HepG2 (cell line): Measurements from ENCODE around the gene C16orf87. TPM values are rescaled to one million over a fixed set of nuclear protein-coding genes. Genes with fewer than 3 reads are reported as not detected.

ENCODE experiments used
- ADNP ChIP-seq: sonication (generic); formaldehyde crosslinking; IDR thresholded peaks from 2 replicates; pipeline ENCODE4 v1.4.0; 2020; ENCODE audit warnings: missing genetic modification reagents
- CBFB ChIP-seq: sonication (generic); formaldehyde crosslinking; IDR thresholded peaks from 2 replicates; pipeline ENCODE4 v1.4.0; 2020; ENCODE audit warnings: missing genetic modification reagents
- CCAR2 ChIP-seq: fragments of 200-400 bp; formaldehyde crosslinking; optimal IDR thresholded peaks from 2 replicates; pipeline ENCODE3; 2018; ENCODE audit warnings: low read depth, mild to moderate bottlenecking, low read length, moderate library complexity
- CSRNP2 ChIP-seq: sonication (generic); formaldehyde crosslinking; conservative IDR thresholded peaks from 2 replicates; pipeline ENCODE4 v1.8.0; 2022; ENCODE audit warnings: low read depth, missing genetic modification reagents
- ELF3 ChIP-seq: IDR thresholded peaks from 2 replicates; pipeline ENCODE4 v1.6.1; 2016; ENCODE audit warnings: missing genetic modification reagents, missing compliant biosample characterization
- ESRRA ChIP-seq: sonication (generic); formaldehyde crosslinking; IDR thresholded peaks from 2 replicates; pipeline ENCODE4 v1.5.1; 2020; ENCODE audit warnings: mild to moderate bottlenecking, low read depth, missing genetic modification reagents
- HMGA1 ChIP-seq: sonication (generic); formaldehyde crosslinking; conservative IDR thresholded peaks from 2 replicates; pipeline ENCODE4 v1.4.0; 2020; ENCODE audit warnings: missing genetic modification reagents
- KAT2B ChIP-seq: fragments of 150-350 bp; IDR thresholded peaks from 2 replicates; pipeline ENCODE4 v1.6.1; 2014; ENCODE audit warnings: low read depth, low read length, borderline replicate concordance
- MEF2D ChIP-seq: sonication (generic); formaldehyde crosslinking; IDR thresholded peaks from 2 replicates; pipeline ENCODE4 v1.5.1; 2020; ENCODE audit warnings: mild to moderate bottlenecking, missing genetic modification reagents
- USF2 ChIP-seq, 2 experiments: sonication (generic) in 1 of 2; formaldehyde crosslinking in 1 of 2; IDR thresholded peaks; 2 replicates each; pipeline versions ENCODE4 v1.5.1 to v1.6.1; 2011 to 2020; ENCODE audit warnings: borderline replicate concordance in 1 of 2, low read depth in 1 of 2, low read length in 1 of 2, mild to moderate bottlenecking in 1 of 2, missing genetic modification reagents in 1 of 2, moderate library complexity in 1 of 2
- ZBTB43 ChIP-seq: sonication (generic); formaldehyde crosslinking; conservative IDR thresholded peaks from 2 replicates; pipeline ENCODE4 v1.4.0; 2020; ENCODE audit warnings: missing genetic modification reagents
- ZNF280B ChIP-seq: sonication (generic); formaldehyde crosslinking; IDR thresholded peaks from 2 replicates; pipeline ENCODE4 v1.5.0; 2020; ENCODE audit warnings: missing genetic modification reagents, mild to moderate bottlenecking, borderline replicate concordance
- ZNF773 ChIP-seq: sonication (generic); formaldehyde crosslinking; IDR thresholded peaks from 2 replicates; pipeline ENCODE4 v1.4.0; 2020; ENCODE audit warnings: missing genetic modification reagents, borderline replicate concordance
- ZNF841 ChIP-seq: sonication (generic); formaldehyde crosslinking; IDR thresholded peaks from 2 replicates; pipeline ENCODE4 v1.8.1; 2023; ENCODE audit warnings: missing genetic modification reagents, borderline replicate concordance
- polyA plus RNA-seq, 8 experiments: library from polyadenylated mRNA; depleted of rRNA in 3 of 8; stranded (reverse) in 7 of 8; unstranded in 1 of 8; fragments of >200 nt; fragmentation: Illumina TruSeq in 4 of 8; extraction: Trizol in 4 of 8; gene quantifications; 2 replicates each; pipeline versions ENCODE4 v1.2.1 to v1.2.3, GENCODE V29; 2011 to 2016; ENCODE audit warnings: low read depth in 4 of 8, missing spikeins in 1 of 8, mixed read lengths in 1 of 8; ENCODE audit not compliant: insufficient read depth in 1 of 8
- total RNA-seq, 5 experiments: library from RNA; depleted of rRNA; stranded (reverse); fragments of >200 nt; fragmentation: Illumina TruSeq; extraction: Trizol; gene quantifications; 2 replicates each; pipeline ENCODE4 v1.2.3, GENCODE V29; 2016; ENCODE audit warnings: low read depth in 1 of 5
- TF ChIP-seq, protein P1 (sequence below): sonication (generic); formaldehyde crosslinking; IDR thresholded peaks from 2 replicates; pipeline ENCODE4 v1.5.0; 2020; ENCODE audit warnings: mild to moderate bottlenecking, missing genetic modification reagents, borderline replicate concordance

The C16orf87 gene
- total and polyA plus RNA-seq, 2 of the 13 experiments (the other 11 are each of a cell fraction or from before 2014, with no cell fraction given) = 8.6 to 19.5 TPM

- TF ChIP-seq, protein P1, sequence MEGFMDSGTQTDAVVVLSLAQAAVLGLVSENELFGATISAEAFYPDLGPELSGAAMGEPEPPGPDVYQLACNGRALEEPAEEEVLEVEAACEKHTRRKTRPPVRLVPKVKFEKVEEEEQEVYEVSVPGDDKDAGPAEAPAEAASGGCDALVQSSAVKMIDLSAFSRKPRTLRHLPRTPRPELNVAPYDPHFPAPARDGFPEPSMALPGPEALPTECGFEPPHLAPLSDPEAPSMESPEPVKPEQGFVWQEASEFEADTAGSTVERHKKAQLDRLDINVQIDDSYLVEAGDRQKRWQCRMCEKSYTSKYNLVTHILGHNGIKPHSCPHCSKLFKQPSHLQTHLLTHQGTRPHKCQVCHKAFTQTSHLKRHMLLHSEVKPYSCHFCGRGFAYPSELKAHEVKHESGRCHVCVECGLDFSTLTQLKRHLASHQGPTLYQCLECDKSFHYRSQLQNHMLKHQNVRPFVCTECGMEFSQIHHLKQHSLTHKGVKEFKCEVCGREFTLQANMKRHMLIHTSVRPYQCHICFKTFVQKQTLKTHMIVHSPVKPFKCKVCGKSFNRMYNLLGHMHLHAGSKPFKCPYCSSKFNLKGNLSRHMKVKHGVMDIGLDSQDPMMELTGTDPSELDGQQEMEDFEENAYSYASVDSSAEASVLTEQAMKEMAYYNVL (CRISPR knock-in tag) = no peak
- TF ChIP-seq CCAR2 (no peak), CBFB (CRISPR knock-in tag) (no peak), HMGA1 (CRISPR knock-in tag) (no peak), ESRRA (CRISPR knock-in tag) (no peak), ELF3 (CRISPR knock-in tag) (no peak), ZNF841 (no peak), ZNF773 (CRISPR knock-in tag) (no peak), CSRNP2 (CRISPR knock-in tag) (no peak), ZNF280B (no peak), ZBTB43 (CRISPR knock-in tag) (no peak), KAT2B (no peak), USF2 (IDR thresholded peaks at IDR 0.05; ENCODE audit: low read depth, low read length) (no peak), USF2 (CRISPR knock-in tag; IDR thresholded peaks at IDR 0.05; ENCODE audit: borderline replicate concordance) (no peak), MEF2D (CRISPR knock-in tag) (peak; percentile 61; the same call in 1 of the 2 replicates), ADNP (CRISPR knock-in tag) (no peak)
Observed at GRCh38 chr16:46746821-46747776, 83.9 kb downstream of the C16orf87 start (continued).
